Neutrophil (primary cell): ENCODE results near the gene MAST4.
A peak's percentile ranks its signal among the peaks of the same experiment; 100 is the strongest.

Experiments
- H3K27ac ChIP-seq: fragments of 200-600 bp; sonication (generic); 2 replicates; pipeline ENCODE4 v1.5.1; 2016; ENCODE audit warnings: mild to moderate bottlenecking, moderate library complexity
- H3K27me3 ChIP-seq: fragments of 200-600 bp; sonication (generic); 2 replicates; pipeline ENCODE4 v1.6.0; 2016; ENCODE audit warnings: mild to moderate bottlenecking
- H3K36me3 ChIP-seq: fragments of 200-600 bp; sonication (generic); 2 replicates; pipeline ENCODE4 v1.5.1; 2017
- H3K4me1 ChIP-seq, 2 experiments: fragments of 200-600 bp in 1 of 2; sonication (generic) in 1 of 2; 1 replicate in 1 of 2; 2 replicates in 1 of 2; pipeline versions ENCODE4 v1.5.1 to v1.6.1; 2013 to 2016; ENCODE audit warnings: low read depth in 1 of 2, low read length in 1 of 2, mild to moderate bottlenecking in 1 of 2, moderate library complexity in 1 of 2; ENCODE audit not compliant: control insufficient read depth in 1 of 2, insufficient read depth in 1 of 2
- H3K4me3 ChIP-seq, 2 experiments: fragments of 200-600 bp in 1 of 2; sonication (generic) in 1 of 2; 1 replicate in 1 of 2; 2 replicates in 1 of 2; pipeline ENCODE4 v1.5.1; 2013 to 2016; ENCODE audit warnings: low read depth in 1 of 2, low read length in 1 of 2, mild to moderate bottlenecking in 1 of 2, moderate library complexity in 1 of 2
- H3K9me3 ChIP-seq: fragments of 200-600 bp; sonication (generic); 2 replicates; pipeline ENCODE4 v1.5.1; 2016
- TF ChIP-seq, protein P1 (sequence below): fragments of 200-600 bp; sonication (generic); IDR thresholded peaks from 2 replicates; pipeline ENCODE4 v1.5.1; 2016; ENCODE audit warnings: antibody characterized with exemption

MAST4 gene

DNA sequence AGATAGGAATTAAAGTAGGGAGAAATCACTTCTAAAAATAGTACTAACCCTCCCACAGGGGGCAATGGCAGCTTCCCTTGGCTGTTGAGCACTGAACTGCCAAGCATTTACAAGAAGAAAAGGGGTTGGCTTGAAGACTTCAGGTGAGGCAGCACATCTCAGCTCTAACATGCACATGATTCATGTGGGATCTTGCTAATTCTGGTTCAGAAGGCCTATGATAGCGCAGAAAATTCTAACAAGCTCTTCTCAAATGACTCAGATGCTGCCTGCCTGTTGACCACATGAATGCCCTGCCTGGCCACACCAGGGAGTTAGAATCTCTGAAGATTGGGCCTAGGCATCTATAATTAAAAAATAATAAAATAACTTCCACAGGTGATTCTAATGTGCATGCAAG lies 577.8 kb downstream of the MAST4 start:
- H3K27me3 ChIP-seq = no peaks in the 10 kb centered on the region
- no peak overlapping the region for H3K4me3 ChIP-seq
- H3K36me3 ChIP-seq = no peaks in the 10 kb centered on the region
- H3K27ac ChIP-seq = no peak overlapping the region
- peaks cover 3 to 18% of the 10 kb centered on the region in 2 experiments for H3K4me1 ChIP-seq
- TF ChIP-seq, protein P1, sequence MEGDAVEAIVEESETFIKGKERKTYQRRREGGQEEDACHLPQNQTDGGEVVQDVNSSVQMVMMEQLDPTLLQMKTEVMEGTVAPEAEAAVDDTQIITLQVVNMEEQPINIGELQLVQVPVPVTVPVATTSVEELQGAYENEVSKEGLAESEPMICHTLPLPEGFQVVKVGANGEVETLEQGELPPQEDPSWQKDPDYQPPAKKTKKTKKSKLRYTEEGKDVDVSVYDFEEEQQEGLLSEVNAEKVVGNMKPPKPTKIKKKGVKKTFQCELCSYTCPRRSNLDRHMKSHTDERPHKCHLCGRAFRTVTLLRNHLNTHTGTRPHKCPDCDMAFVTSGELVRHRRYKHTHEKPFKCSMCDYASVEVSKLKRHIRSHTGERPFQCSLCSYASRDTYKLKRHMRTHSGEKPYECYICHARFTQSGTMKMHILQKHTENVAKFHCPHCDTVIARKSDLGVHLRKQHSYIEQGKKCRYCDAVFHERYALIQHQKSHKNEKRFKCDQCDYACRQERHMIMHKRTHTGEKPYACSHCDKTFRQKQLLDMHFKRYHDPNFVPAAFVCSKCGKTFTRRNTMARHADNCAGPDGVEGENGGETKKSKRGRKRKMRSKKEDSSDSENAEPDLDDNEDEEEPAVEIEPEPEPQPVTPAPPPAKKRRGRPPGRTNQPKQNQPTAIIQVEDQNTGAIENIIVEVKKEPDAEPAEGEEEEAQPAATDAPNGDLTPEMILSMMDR = no peak
- H3K9me3 ChIP-seq = peaks cover 7% of the 10 kb centered on the region

- TF ChIP-seq, protein P1 = no peak
- Histone ChIP-seq H3K27ac (peak overlapping the region; percentile 42), H3K4me1 (peaks cover 5 to 28% of the 10 kb centered on the region in 2 experiments), H3K9me3 (peaks cover 7% of the 10 kb centered on the region), H3K27me3 (no peaks in the 10 kb centered on the region), H3K4me3 (no peak overlapping the region), H3K36me3 (no peaks in the 10 kb centered on the region)
Observed at GRCh38 chr5:67176936-67177335, 580.7 kb downstream of the MAST4 start.

GRCh38 chr5:67178085-67178484 lies 581.9 kb downstream of the MAST4 start:
- H3K27me3 ChIP-seq = no peaks in the 10 kb centered on the region
- peak overlapping the region; percentile 50 for H3K27ac ChIP-seq
- peaks cover 7% of the 10 kb centered on the region for H3K9me3 ChIP-seq
- H3K4me3 ChIP-seq = no peak overlapping the region
- H3K36me3 ChIP-seq = no peaks in the 10 kb centered on the region
- peaks cover 5 to 35% of the 10 kb centered on the region in 2 experiments for H3K4me1 ChIP-seq
- TF ChIP-seq, protein P1 = no peak

DNA sequence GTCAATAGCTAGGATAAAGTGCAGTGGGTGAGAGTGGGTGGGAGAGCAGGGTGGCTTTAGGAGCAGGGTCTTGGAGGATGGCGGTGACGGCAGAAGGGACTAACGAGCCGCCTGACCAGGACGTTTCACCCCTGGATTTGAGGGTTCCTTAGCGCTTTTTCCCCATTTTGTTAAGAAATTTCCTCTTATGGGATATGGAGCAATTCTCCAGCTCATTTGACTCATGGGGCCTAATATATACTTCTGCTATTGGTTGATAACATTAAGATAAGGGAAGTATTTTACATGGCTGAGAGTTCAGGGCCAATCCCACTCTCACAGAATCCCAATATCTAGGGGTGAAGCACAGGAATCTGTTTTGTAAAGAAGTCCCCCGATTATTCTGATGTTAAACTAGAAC lies 582.8 kb downstream of the MAST4 start:
- H3K9me3 ChIP-seq = peaks cover 7% of the 10 kb centered on the region
- TF ChIP-seq, protein P1 = no peak
- H3K27me3 ChIP-seq = no peaks in the 10 kb centered on the region
- peak overlapping the region; percentile 50 for H3K27ac ChIP-seq
- no peaks in the 10 kb centered on the region for H3K36me3 ChIP-seq
- no peak overlapping the region for H3K4me3 ChIP-seq
- peaks cover 5 to 35% of the 10 kb centered on the region in 2 experiments for H3K4me1 ChIP-seq

GRCh38 chr5:67179697-67180361 lies 583.6 kb downstream of the MAST4 start:
- no peaks in the 10 kb centered on the region for H3K27me3 ChIP-seq
- no peak overlapping the region for H3K4me3 ChIP-seq
- no peaks in the 10 kb centered on the region for H3K36me3 ChIP-seq
- H3K9me3 ChIP-seq = peaks cover 7% of the 10 kb centered on the region
- TF ChIP-seq, protein P1 = no peak
- H3K27ac ChIP-seq = no peak overlapping the region
- peaks cover 5 to 37% of the 10 kb centered on the region in 2 experiments for H3K4me1 ChIP-seq
